Measurements from ENCODE around the gene ATP5PO.
"Not testable (repeated sequence)": the region's sequence is repeated elsewhere in the genome, so short reads cannot be mapped to it uniquely, and the experiment has no call there.

The ATP5PO gene

DNA sequence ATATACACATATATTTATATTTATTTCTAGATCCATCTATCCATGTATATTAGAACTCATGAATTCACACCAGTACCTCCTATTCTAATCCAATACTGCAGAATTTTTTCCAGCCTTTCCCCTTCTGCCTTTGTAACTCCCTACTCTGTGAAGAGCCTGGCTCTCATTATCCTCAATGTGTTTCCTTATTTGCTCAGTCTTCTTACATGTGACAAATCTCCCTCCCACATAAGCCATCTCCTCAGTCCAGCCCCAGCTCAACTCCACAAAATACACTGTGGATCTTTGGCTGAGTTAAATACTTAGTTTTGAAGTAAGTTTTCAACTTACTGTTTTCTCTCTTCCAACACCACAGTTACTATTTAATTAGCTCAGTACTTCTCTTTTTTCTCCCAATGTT, 45.7 kb downstream of the ATP5PO start:
- DNase-seq (ENCODE audit: low read depth, low spot score): no peak

- DNase-seq (ENCODE audit: low read depth, low spot score): not testable (repeated sequence)
Observed at GRCh38 chr21:33867868-33868267, 47.7 kb downstream of the ATP5PO start.

DNA sequence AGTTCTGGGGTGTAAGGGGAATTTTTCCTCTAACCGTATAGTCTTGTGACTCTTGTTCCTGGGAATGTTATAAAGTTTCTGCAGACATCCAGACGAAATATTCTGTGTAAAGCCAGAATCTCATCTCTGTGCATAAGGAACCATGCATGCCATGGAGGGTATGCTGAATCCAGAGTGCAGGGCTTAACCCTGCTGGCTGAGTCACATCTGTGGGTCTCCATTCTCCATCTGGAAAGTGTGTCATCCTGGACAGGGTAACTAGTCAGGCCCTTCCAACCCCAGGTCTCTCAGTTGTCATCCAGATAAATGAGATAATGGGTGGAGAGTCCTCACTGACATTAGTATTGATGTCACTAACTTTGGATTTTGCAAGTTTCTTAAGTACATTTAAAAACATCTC, 48.8 kb downstream of the ATP5PO start:
- no peak for DNase-seq (ENCODE audit: low read depth, low spot score)

GRCh38 chr21:33865996-33866575, 49.5 kb downstream of the ATP5PO start:
- no peak for DNase-seq (ENCODE audit: low read depth, low spot score)

DNA sequence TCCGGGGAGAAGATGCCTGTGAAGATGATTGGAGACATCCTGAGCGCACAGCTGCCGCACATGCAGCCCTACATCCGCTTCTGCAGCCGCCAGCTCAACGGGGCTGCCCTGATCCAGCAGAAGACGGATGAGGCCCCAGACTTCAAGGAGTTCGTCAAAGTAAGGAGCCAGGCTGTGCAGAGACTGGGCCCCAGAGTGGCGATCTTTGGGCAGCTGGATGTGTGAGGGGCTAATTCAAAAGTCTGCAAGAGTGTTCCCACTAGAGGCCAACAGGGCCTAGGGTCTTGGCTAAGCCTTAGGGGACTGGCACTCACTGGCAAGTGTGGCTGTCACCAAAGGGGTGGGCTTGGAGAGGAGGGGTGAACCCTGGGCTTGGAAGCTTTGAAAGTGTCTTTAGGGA, 50.4 kb downstream of the ATP5PO start:
- DNase-seq (ENCODE audit: low read depth, low spot score): no peak

GRCh38 chr21:33864150-33864549, 51.5 kb downstream of the ATP5PO start:
- DNase-seq (ENCODE audit: low read depth, low spot score): no peak

DNA sequence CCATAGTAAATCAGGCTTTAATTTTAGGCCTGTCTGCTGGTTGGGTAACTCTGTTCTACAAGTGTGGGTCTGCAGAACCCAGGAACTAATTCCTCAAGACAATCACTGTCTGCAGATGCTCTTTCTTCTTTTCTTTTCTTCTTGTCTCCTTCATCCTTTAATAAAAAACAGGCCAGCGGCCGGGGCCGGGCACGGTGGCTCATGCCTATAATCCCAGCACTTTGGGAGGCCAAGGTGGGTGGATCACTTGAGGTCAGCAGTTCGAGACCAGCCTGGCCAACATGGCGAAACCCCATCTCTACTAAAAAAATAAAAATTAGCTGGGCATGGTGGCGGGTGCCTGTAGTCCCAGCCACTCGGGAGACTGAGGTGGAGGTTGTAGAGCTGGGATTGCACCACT, 52.4 kb downstream of the ATP5PO start:
- DNase-seq (ENCODE audit: low read depth, low spot score): not testable (repeated sequence)

- DNase-seq (ENCODE audit: low read depth, low spot score): no peak
Observed at GRCh38 chr21:33861125-33861524, 54.5 kb downstream of the ATP5PO start.

DNA sequence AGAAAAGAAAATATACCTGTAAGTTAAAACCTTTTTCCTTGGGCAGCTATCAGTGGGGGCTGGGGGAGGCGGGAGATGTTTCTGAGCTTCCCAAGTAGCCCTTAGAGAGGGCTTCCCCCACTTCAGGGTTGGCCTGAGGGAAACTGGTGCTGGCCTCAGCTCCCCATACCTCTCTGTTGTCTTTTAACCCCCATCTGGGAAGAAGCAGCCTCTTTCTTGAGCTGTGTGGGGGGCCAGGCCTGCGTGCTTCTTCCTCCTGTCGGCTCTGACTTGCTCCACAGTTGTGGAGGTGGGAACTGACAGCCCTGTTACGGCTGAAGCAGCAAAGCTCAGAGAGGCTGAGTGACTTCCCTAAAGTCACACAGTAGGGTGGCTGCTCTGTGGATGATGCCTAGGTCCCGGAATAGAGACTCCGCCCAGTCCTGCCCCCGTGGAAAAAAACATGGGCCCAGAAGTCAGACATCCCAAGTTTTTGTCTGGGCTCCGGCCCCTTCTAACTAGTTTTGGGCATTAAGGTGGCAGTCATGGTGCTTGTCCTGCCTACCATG, 55.2 kb downstream of the ATP5PO start:
- DNase-seq (ENCODE audit: low read depth, low spot score): no peak

DNA sequence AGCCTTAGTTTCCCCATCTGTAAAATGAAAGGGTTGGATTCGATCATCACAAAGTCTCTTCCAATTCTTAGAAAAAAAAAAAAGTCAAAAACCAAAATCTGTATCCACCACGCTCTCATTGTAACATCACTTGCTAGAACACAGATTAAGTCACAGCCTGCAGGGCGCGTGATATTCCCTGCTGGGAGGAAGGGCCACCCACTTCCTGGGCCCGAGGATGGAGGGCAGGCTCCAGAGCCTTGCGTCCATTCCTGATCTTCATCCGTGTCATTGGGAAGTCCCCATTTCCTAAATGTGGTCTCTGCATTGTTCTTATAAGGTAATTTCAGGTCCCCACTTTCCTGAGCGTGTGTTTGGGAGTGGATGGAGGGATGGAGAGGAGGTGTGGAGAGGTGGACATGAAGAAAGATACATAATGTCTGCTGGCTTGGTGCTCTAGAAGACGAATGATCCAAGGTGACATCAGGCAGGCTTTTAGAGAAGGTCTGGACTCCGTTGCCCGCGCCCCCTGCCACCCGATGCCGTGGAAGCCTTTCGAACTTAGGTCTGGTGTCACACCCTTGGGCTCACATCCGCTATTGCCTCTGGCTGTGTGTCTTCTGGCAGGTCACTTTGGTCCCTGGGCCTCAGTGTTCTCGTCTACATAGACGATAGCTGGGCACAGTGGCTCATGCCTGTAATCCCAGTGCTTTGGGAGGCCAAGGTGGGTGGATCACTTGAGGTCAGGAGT, 56.1 kb downstream of the ATP5PO start:
- no peak for DNase-seq (ENCODE audit: low read depth, low spot score)

- no peak for DNase-seq (ENCODE audit: low read depth, low spot score)
Observed at GRCh38 chr21:33858667-33859372, 56.8 kb downstream of the ATP5PO start.

GRCh38 chr21:33857846-33858666, 57.5 kb downstream of the ATP5PO start:
- no peak for DNase-seq (ENCODE audit: low read depth, low spot score)

GRCh38 chr21:33856893-33857527, 58.6 kb downstream of the ATP5PO start:
- no peak for DNase-seq (ENCODE audit: low read depth, low spot score)

GRCh38 chr21:33855190-33855589, 60.4 kb downstream of the ATP5PO start:
- DNase-seq (ENCODE audit: low read depth, low spot score): no peak

DNA sequence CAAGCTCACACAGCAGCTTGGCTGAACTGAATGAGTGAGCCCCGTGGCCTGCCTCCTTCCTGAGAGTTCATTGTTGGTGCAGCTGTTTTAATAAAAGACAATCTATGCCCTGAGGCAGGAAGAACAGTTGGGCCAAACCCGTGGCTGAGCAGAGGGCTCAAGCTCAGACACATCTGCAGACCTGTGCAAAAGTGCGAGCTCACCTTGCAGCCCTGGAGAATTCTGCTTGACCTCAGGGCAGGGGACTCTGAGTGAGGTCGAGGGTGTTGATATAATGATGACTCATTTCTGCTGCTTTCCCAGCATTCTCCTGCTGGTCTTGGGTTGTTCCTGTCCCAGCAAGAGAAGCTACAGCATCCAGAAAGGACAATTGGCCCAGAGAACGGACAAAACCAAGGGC, 61.0 kb downstream of the ATP5PO start:
- no peak for DNase-seq (ENCODE audit: low read depth, low spot score)

All from brain pericyte (primary cell).